GM12875 (cell line): ENCODE measurements around the gene PACSIN2.
"Not testable (repeated sequence)": the region's sequence is repeated elsewhere in the genome, so short reads cannot be mapped to it uniquely, and the experiment has no call there.

Experiments
- H3K4me3 ChIP-seq: one replicate; pipeline ENCODE4 v1.5.1; 2011; ENCODE audit warnings: low read depth, low read length, control low read depth
- CTCF ChIP-seq: IDR thresholded peaks from 2 replicates; pipeline ENCODE4 v1.5.1; 2011; ENCODE audit warnings: low read depth, mild to moderate bottlenecking, control low read depth, inconsistent platforms, low read length, moderate library complexity, borderline replicate concordance; ENCODE audit not compliant: insufficient read depth

The PACSIN2 gene

DNA sequence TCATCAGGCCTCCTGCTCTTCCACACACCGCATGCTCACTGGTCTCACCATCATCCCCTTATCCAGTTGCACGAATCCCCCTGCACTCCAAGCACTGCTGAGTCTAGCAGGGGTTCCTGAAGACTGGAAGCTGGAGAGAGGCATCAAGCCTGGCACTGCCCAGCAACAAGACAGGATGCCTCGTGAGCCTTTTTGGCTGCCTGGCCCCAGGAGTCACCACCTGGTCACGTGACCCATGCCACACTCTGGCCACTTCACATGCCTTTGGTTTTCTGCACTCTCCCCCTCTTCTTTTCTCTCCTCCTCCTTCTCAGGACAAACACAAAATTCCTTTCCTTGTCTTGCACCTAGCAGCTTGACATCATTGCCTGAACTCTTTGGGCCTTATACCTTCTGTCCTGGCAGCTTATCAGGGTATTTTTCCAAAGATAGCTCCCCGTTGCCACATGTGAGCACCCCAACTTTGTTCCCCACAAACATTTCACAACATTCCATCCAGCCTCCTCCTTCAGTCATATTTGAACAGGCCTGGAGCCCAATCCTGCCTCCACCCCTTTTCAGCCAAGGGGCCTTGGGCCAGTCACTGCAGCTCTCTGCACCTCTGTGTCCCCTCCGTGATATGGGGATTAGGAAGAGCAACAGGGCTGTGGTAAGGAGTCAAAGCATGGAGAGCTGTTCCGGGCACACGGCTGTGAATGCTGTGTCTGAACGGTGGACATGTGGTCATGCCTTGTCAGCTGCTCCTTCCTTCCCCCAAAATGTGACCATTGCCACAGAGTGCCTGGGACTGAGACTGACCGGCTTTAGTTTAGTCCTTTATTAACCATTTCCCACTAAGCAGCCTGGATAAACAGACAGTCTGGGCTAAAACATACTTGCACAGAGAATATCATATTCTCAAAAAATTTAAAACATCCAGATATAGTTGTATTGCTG is 2.8 kb upstream of the PACSIN2 start:
- no peak for TF ChIP-seq CTCF
- no peak overlapping the region for H3K4me3 ChIP-seq

DNA sequence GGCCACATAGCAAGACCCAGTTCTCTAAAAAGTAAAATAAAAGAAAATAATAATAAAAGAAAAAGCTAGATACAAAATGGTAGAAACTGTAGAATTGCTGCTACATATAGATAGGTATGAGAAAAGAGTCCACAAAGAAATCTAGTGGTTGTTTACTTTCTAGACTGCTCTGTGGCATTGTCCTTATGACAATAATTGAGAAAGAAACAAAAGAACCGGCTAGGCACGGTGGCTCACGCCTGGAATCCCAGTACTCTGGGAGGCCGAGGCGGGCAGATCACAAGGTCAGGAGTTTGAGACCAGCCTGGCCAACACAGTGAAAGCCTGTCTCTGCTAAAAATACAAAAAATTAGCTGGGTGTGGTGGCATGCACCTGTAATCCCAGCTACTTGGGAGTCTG is 1.2 kb upstream of the PACSIN2 start:
- H3K4me3 ChIP-seq = not testable (repeated sequence)

GRCh38 chr22:43015677-43016042 is 711 bp upstream of the PACSIN2 start:
- TF ChIP-seq CTCF = no peak
- peak overlapping the region; percentile 59 for H3K4me3 ChIP-seq

DNA sequence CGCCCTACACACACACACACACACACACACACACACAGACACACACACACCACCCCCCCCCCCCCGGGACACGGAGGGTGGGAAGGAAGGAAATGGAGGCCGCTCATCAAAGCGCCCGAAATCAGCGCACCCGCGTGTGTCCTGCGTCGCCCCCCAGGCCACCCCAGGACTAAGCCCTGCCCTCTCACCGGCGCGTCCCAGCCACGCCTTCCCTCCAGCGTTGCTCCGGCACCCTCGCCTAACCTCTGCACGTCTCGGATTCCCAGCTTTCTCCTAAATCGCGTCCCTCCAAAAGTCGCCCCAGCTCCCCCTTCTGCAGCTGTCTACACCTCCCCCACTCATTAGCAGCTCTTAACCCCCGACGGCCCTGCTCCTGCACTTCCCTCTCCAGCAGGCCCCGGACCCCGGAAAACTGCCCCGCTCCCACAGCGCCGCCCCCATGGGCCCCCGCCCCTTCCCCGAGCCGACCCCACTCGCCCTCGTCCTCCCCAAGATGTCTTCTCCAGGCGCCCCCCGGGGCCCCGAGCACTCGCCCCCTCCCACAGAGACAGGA is 557 bp downstream of the PACSIN2 start:
- peak overlapping the region; percentile 91 for H3K4me3 ChIP-seq
- no peak for TF ChIP-seq CTCF

- TF ChIP-seq CTCF = no peak
- peak overlapping the region; percentile 91 for H3K4me3 ChIP-seq
Observed at GRCh38 chr22:43013355-43014315, 1.3 kb downstream of the PACSIN2 start.

DNA sequence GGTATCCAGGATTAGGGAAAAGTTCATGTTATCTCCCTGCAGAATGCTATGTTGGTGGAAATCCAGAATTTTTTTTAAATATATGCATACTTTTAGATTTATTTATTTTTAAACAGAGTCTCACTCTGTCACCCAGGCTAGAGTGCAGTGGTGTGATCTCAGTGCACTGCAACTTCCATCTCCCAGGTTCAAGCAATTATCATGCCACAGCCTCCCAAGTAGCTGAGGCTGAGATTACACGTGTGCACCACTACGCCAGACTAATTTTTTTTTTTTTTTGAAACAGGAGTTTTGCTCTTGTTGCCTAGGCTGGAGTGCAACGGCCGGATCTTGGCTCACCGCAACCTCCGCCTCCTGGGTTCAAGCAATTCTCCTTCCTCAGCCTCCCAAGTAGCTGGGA is 2.6 kb downstream of the PACSIN2 start:
- no peak for TF ChIP-seq CTCF
- H3K4me3 ChIP-seq = no peak overlapping the region

DNA sequence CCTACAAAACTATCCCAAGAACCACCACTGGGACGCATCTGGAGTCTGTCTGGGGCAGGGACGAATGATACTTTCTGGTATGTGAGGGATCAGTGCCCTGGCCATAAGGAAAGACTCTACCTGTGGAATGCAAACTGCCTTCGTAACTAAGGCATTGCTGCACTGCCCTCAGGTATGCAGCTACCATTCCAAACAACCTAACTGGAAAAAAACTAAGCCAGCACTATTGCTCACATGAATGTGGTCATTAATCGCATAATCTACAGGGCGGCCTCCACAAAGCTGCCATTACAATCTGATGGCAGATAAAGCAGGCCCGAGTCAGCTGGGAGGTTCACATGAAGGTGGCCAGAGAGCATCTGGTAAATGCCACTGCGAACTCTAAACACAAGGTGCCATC is 3.9 kb downstream of the PACSIN2 start:
- no peak for TF ChIP-seq CTCF
- no peak overlapping the region for H3K4me3 ChIP-seq
